HepG2 (cell line): ENCODE measurements around the gene KAT6B. TPM values are rescaled to one million over a fixed set of nuclear protein-coding genes. Genes with fewer than 3 reads are reported as not detected.

Source experiments
- ATF4 ChIP-seq, 2 experiments: fragments of 450-650 bp in 1 of 2; sonication (generic) in 1 of 2; formaldehyde crosslinking; IDR thresholded peaks; 2 replicates each; pipeline versions ENCODE4 v1.5.0 to v1.8.0; 2020 to 2022; ENCODE audit warnings: mild to moderate bottlenecking in 1 of 2, missing genetic modification reagents in 1 of 2
- DPF2 ChIP-seq: sonication (generic); formaldehyde crosslinking; IDR thresholded peaks from 2 replicates; pipeline ENCODE4 v1.4.0; 2020; ENCODE audit warnings: mild to moderate bottlenecking, low read depth, missing genetic modification reagents, borderline replicate concordance
- EP300 ChIP-seq, 3 experiments: sonication (generic) in 1 of 3; formaldehyde crosslinking in 1 of 3; IDR thresholded peaks; 2 replicates each; pipeline versions ENCODE4 v1.5.1 to v1.6.1; 2011 to 2020; ENCODE audit warnings: low read depth in 2 of 3, low read length in 2 of 3, borderline replicate concordance in 1 of 3, improper control_type of control experiment in 1 of 3, mild to moderate bottlenecking in 1 of 3, missing genetic modification reagents in 1 of 3, moderate library complexity in 1 of 3
- HNF1A ChIP-seq, 2 experiments: sonication (generic) in 1 of 2; formaldehyde crosslinking in 1 of 2; IDR thresholded peaks; 2 replicates each; pipeline versions ENCODE4 v1.4.0 to v1.6.1; 2016 to 2020; ENCODE audit warnings: borderline replicate concordance in 1 of 2, low read depth in 1 of 2, mild to moderate bottlenecking in 1 of 2, missing genetic modification reagents in 1 of 2
- LCORL ChIP-seq, 2 experiments: fragments of 450-650 bp in 1 of 2; sonication (generic) in 1 of 2; formaldehyde crosslinking in 1 of 2; IDR thresholded peaks; 2 replicates each; pipeline versions ENCODE4 v1.5.0 to v1.6.1; 2017 to 2020; ENCODE audit warnings: antibody characterized with exemption in 1 of 2, missing genetic modification reagents in 1 of 2
- MIER3 ChIP-seq: IDR thresholded peaks from 2 replicates; pipeline ENCODE4 v1.6.1; 2016; ENCODE audit warnings: missing compliant biosample characterization, borderline replicate concordance
- REST ChIP-seq, 2 experiments: IDR thresholded peaks; 2 replicates each; pipeline ENCODE4 v1.6.1; 2011 to 2012; ENCODE audit warnings: low read length in 2 of 2, borderline replicate concordance in 1 of 2, low read depth in 1 of 2, mild to moderate bottlenecking in 1 of 2, moderate library complexity in 1 of 2
- RFXANK ChIP-seq: IDR thresholded peaks from 2 replicates; pipeline ENCODE4 v1.6.1; 2016
- RXRB ChIP-seq: IDR thresholded peaks from 2 replicates; pipeline ENCODE4 v1.6.1; 2016; ENCODE audit warnings: borderline replicate concordance, missing genetic modification reagents, missing compliant biosample characterization
- SIN3A ChIP-seq: IDR thresholded peaks from 2 replicates; pipeline ENCODE4 v1.6.1; 2011; ENCODE audit warnings: low read depth, mild to moderate bottlenecking, control low read depth, low read length, borderline replicate concordance
- SKIL ChIP-seq: sonication (generic); formaldehyde crosslinking; IDR thresholded peaks from 2 replicates; pipeline ENCODE4 v1.8.0; 2022; ENCODE audit warnings: missing genetic modification reagents, mild to moderate bottlenecking, moderate library complexity, borderline replicate concordance
- SNAPC5 ChIP-seq: sonication (generic); formaldehyde crosslinking; IDR thresholded peaks from 2 replicates; pipeline ENCODE4 v1.8.1; 2023; ENCODE audit warnings: mild to moderate bottlenecking, missing genetic modification reagents, borderline replicate concordance
- YEATS4 ChIP-seq: sonication (generic); formaldehyde crosslinking; IDR thresholded peaks from 2 replicates; pipeline ENCODE4 v1.4.0; 2020; ENCODE audit warnings: missing genetic modification reagents, borderline replicate concordance
- polyA plus RNA-seq, 8 experiments: library from polyadenylated mRNA; depleted of rRNA in 3 of 8; stranded (reverse) in 7 of 8; unstranded in 1 of 8; fragments of >200 nt; fragmentation: Illumina TruSeq in 4 of 8; extraction: Trizol in 4 of 8; gene quantifications; 2 replicates each; pipeline versions ENCODE4 v1.2.1 to v1.2.3, GENCODE V29; 2011 to 2016; ENCODE audit warnings: low read depth in 4 of 8, missing spikeins in 1 of 8, mixed read lengths in 1 of 8; ENCODE audit not compliant: insufficient read depth in 1 of 8
- total RNA-seq, 5 experiments: library from RNA; depleted of rRNA; stranded (reverse); fragments of >200 nt; fragmentation: Illumina TruSeq; extraction: Trizol; gene quantifications; 2 replicates each; pipeline ENCODE4 v1.2.3, GENCODE V29; 2016; ENCODE audit warnings: low read depth in 1 of 5

The KAT6B gene
- total and polyA plus RNA-seq, 2 of the 13 experiments (the other 11 are each of a cell fraction or from before 2014, with no cell fraction given) = 3.0 to 9.5 TPM

GRCh38 chr10:74822101-74822500 lies 4.3 kb upstream of the KAT6B start (continued):
- TF ChIP-seq HNF1A (IDR thresholded peaks at IDR 0.05; ENCODE audit: low read depth) (no peak), HNF1A (CRISPR knock-in tag; IDR thresholded peaks at IDR 0.05; ENCODE audit: borderline replicate concordance) (no peak), ATF4 (CRISPR knock-in tag; IDR thresholded peaks at IDR 0.05) (0 out of 4 replicates have a peak, but pooled peaks of 1 of the 2 experiments have one; percentile 32), DPF2 (CRISPR knock-in tag) (0 out of 2 replicates have a peak, but pooled peaks have one; percentile 45), EP300 (IDR thresholded peaks at IDR 0.05; ENCODE audit: low read depth in 2 of 2, low read length in 2 of 2) (peak in 1 of 2 experiments; percentile 86; a peak in 1 of 4 replicates), EP300 (CRISPR knock-in tag; IDR thresholded peaks at IDR 0.05; ENCODE audit: borderline replicate concordance) (peak; percentile 86), SIN3A (no peak), SKIL (CRISPR knock-in tag) (0 out of 2 replicates have a peak, but pooled peaks have one; percentile 62), SNAPC5 (CRISPR knock-in tag) (no peak), REST (IDR thresholded peaks at IDR 0.05; ENCODE audit: borderline replicate concordance in 1 of 2, low read depth in 1 of 2, low read length in 2 of 2) (peak in 1 of 2 experiments; percentile 29; a peak in 1 of 4 replicates), LCORL (IDR thresholded peaks at IDR 0.05) (peak; percentile 28; the same call in 1 of the 2 replicates), LCORL (CRISPR knock-in tag; IDR thresholded peaks at IDR 0.05) (peak; percentile 90), RFXANK (CRISPR knock-in tag) (no peak), RXRB (CRISPR knock-in tag) (peak; percentile 43; the same call in 1 of the 2 replicates), YEATS4 (no peak), MIER3 (0 out of 2 replicates have a peak, but pooled peaks have one; percentile 42)
